Ovary (tissue), 9 donors: Measurements from ENCODE around the gene RINT1. TPM values are rescaled to one million over a fixed set of nuclear protein-coding genes. Genes with fewer than 3 reads are reported as not detected.

Experiments used
- DNase-seq, 5 donors: peaks; one replicate each; pipeline ENCODE4 v3.0.0-alpha.2; 2019 to 2020
- H3K27ac ChIP-seq, 2 donors: fragments of 200-600 bp; one replicate each; pipeline versions ENCODE4 v1.5.1 to v1.8.0; 2019 to 2022
- H3K27me3 ChIP-seq: fragments of 200-600 bp; one replicate; pipeline ENCODE4 v1.8.0; 2022
- H3K36me3 ChIP-seq: fragments of 200-600 bp; sonication (generic); one replicate; pipeline ENCODE4 v1.5.1; 2019
- H3K4me1 ChIP-seq: one replicate; pipeline ENCODE4 v1.8.1; 2013; ENCODE audit warnings: mild to moderate bottlenecking, moderate library complexity; ENCODE audit not compliant: insufficient read depth
- H3K4me3 ChIP-seq: fragments of 200-600 bp; sonication (generic); one replicate; pipeline ENCODE4 v1.5.1; 2017
- H3K9me3 ChIP-seq, 2 donors: fragments of 200-600 bp in 1 of 2; sonication (generic) in 1 of 2; one replicate each; pipeline versions ENCODE4 v1.5.1 to v1.8.1; 2013 to 2019; ENCODE audit warnings: mild to moderate bottlenecking in 1 of 2, moderate library complexity in 1 of 2
- CTCF ChIP-seq, 3 donors: fragments of 450-650 bp in 2 of 3; fragments of 200-600 bp in 1 of 3; IDR thresholded peaks; one replicate each; pipeline versions ENCODE4 v1.5.1 to v1.8.0; 2016 to 2022; ENCODE audit warnings: antibody characterized with exemption in 3 of 3, mild to moderate bottlenecking in 1 of 3
- EP300 ChIP-seq: sonication (generic); formaldehyde crosslinking; IDR thresholded peaks from one replicate; pipeline ENCODE4 v1.6.1; 2017; ENCODE audit warnings: antibody characterized with exemption
- POLR2A ChIP-seq: fragments of 450-650 bp; IDR thresholded peaks from one replicate; pipeline ENCODE4 v1.6.1; 2017; ENCODE audit warnings: antibody characterized with exemption, mild to moderate bottlenecking, moderate library complexity
- WGBS, 3 donors: extraction: QIAGEN DNeasy Blood & Tissue Kit in 1 of 3; methylation state at CpG; one replicate each; pipeline versions ENCODE4 v1.1.5 to v1.1.7; 2013 to 2017; 5-methylcytosine and 5-hydroxymethylcytosine counted together
- intact Hi-C, 4 donors: fragments of 100-400 bp; cut with DNase I; formaldehyde crosslinking; loops; one replicate each; pipeline versions ENCODE4 v1.11.0 to v1.15.1; 2022 to 2023
- polyA plus RNA-seq, 2 donors: library from polyadenylated mRNA; stranded (reverse); fragments of 200-250 nt in 1 of 2; fragments of 350-450 nt in 1 of 2; fragmentation: Illumina TruSeq in 1 of 2; extraction: RNeasy Lipid Tissue Mini Kit (QIAGEN cat#74804) in 1 of 2; gene quantifications; one replicate each; pipeline ENCODE4 v1.2.3, GENCODE V29; 2013 to 2014
- total RNA-seq, 7 donors: library from RNA; depleted of rRNA in 2 of 7; stranded (reverse); fragments of >200 nt in 2 of 7; fragmentation: NEBNext Ultra II Directional in 3 of 7; extraction: Animal tissue kit (Norgen Biotek cat#: 25700) in 3 of 7; gene quantifications; one replicate each; pipeline versions ENCODE4 v1.1.0 to v1.2.4, GENCODE V29; 2016 to 2023
- donor health status: DM: no; HTN: no; CAD: no; lungs with moderate emphysema.
- donor health status: DM: no; HTN: no; CAD: no.
- donor health status: Bipolar disorder and iron deficiency.
- donor health status: DM: yes; HTN: yes; CAD: no.
- donor health status: DM: no; HTN: no; CAD: no.
- donor health status: DM: yes; HTN: yes; CAD: no.

Gene RINT1
- total and polyA plus RNA-seq, 9 donors = 9.7 to 20.2 (median 12.3) TPM

GRCh38 chr7:105613611-105614330 is 81.8 kb downstream of the RINT1 start:
- no peak overlapping the region for H3K27ac ChIP-seq
- no peak for DNase-seq
- H3K4me3 ChIP-seq = no peak overlapping the region
- H3K9me3 ChIP-seq = no peaks in the 10 kb centered on the region
- 93 to 96% (median 94%) methylated on average over 32 of the region's 32 CpGs for WGBS, 3 donors
- H3K4me1 ChIP-seq = no peaks in the 10 kb centered on the region
- H3K36me3 ChIP-seq = no peaks in the 10 kb centered on the region
- TF ChIP-seq CTCF (IDR thresholded peaks at IDR 0.05) (no peak), POLR2A (no peak), EP300 (no peak)
- intact Hi-C loops = no loop called here
- H3K27me3 ChIP-seq = no peaks in the 10 kb centered on the region

- no peaks in the 10 kb centered on the region for H3K36me3 ChIP-seq
- intact Hi-C loops = no loop called here
These were observed 82.4 kb downstream of the RINT1 start for GRCh38 chr7:105614341-105614840.

More at GRCh38 chr7:105614341-105614840, 82.4 kb downstream of the RINT1 start:
- Histone ChIP-seq H3K9me3 (no peaks in the 10 kb centered on the region), H3K4me3 (no peak overlapping the region), H3K27ac (no peak overlapping the region), H3K27me3 (no peaks in the 10 kb centered on the region), H3K4me1 (no peaks in the 10 kb centered on the region)
- TF ChIP-seq CTCF (IDR thresholded peaks at IDR 0.05) (no peak), EP300 (no peak), POLR2A (no peak)
- no peak for DNase-seq
- WGBS, 3 donors = 91 to 93% (median 93%) methylated on average over 20 of the region's 20 CpGs

Other genes with a start within 250 kb of the RINT1 start
- 10 to 100 TPM; 19.0 to 50.0 (median 39.8) TPM for gene SRPK2, start 143.3 kb upstream of the RINT1 start, total RNA-seq
- gene SRPK2, start 143.3 kb upstream of the RINT1 start, polyA plus RNA-seq = 10 to 100 TPM; 15.2 to 29.8 TPM
- gene PUS7, start 9.9 kb upstream of the RINT1 start, total RNA-seq = 10 to 100 TPM in 5 of 7 donors, 1 to 10 TPM in 2; 6.6 to 19.6 (median 13.6) TPM
- 1 to 10 TPM; 4.0 to 9.0 TPM for gene PUS7, start 9.9 kb upstream of the RINT1 start, polyA plus RNA-seq
- 10 to 100 TPM in 1 of 7 donors, 1 to 10 TPM in 1, under 1 TPM in 2, not detected in 3; 0.69 to 11.8 (median 0.97) TPM for gene EFCAB10, start 49.3 kb downstream of the RINT1 start, total RNA-seq
- gene EFCAB10, start 49.3 kb downstream of the RINT1 start, polyA plus RNA-seq = under 1 TPM; 0.22 to 0.30 TPM